ENCODE measurements around the gene ZFYVE28.
"Not testable (repeated sequence)": the region's sequence is repeated elsewhere in the genome, so short reads cannot be mapped to it uniquely, and the experiment has no call there.

ZFYVE28 gene

GRCh38 chr4:2241410-2242353, 176.8 kb downstream of the ZFYVE28 start, which contains the start of the genes HAUS3 and POLN:
TSS of gene HAUS3 (minus strand) at chr4:2242121. CDS start at chr4:2240946, 1,175 bp downstream.
TSS of gene POLN (minus strand) at chr4:2242121. CDS start at chr4:2229231, 12,890 bp downstream.
- DNase-seq (ENCODE audit: extremely low read depth, low read depth): peak; percentile 93
- TF ChIP-seq CTCF (IDR thresholded peaks at IDR 0.05; ENCODE audit: low read depth, low read length): no peak; the same call in 1 of the 2 replicates

GRCh38 chr4:2241003-2241402, 177.4 kb downstream of the ZFYVE28 start:
- TF ChIP-seq CTCF (IDR thresholded peaks at IDR 0.05; ENCODE audit: low read depth, low read length): no peak
- no peak for DNase-seq (ENCODE audit: extremely low read depth, low read depth)

GRCh38 chr4:2236944-2237666, 181.3 kb downstream of the ZFYVE28 start:
- no peak for TF ChIP-seq CTCF (IDR thresholded peaks at IDR 0.05; ENCODE audit: low read depth, low read length)
- DNase-seq (ENCODE audit: extremely low read depth, low read depth): no peak

GRCh38 chr4:2231082-2231481, 187.4 kb downstream of the ZFYVE28 start:
- no peak for TF ChIP-seq CTCF (IDR thresholded peaks at IDR 0.05; ENCODE audit: low read depth, low read length)
- DNase-seq (ENCODE audit: extremely low read depth, low read depth): no peak

GRCh38 chr4:2226261-2226660, 192.2 kb downstream of the ZFYVE28 start:
- no peak for TF ChIP-seq CTCF (IDR thresholded peaks at IDR 0.05; ENCODE audit: low read depth, low read length)
- DNase-seq (ENCODE audit: extremely low read depth, low read depth): no peak

- TF ChIP-seq CTCF (IDR thresholded peaks at IDR 0.05; ENCODE audit: low read depth, low read length): no peak
These were observed 195.6 kb downstream of the ZFYVE28 start for GRCh38 chr4:2222838-2223237.

GRCh38 chr4:2221378-2221777, 197.1 kb downstream of the ZFYVE28 start:
- DNase-seq (ENCODE audit: extremely low read depth, low read depth): not testable (repeated sequence)

More at GRCh38 chr4:2222838-2223237, 195.6 kb downstream of the ZFYVE28 start:
- no peak for DNase-seq (ENCODE audit: extremely low read depth, low read depth)

Data from AG09319 (cell line).